ENCODE measurements around the gene PRELID1.
"Not testable (repeated sequence)": the region's sequence is repeated elsewhere in the genome, so short reads cannot be mapped to it uniquely, and the experiment has no call there.

Gene PRELID1

GRCh38 chr5:177334781-177335700 is 31.4 kb downstream of the PRELID1 start:
- no peak for DNase-seq (ENCODE audit: low spot score)
- FAIRE-seq, result no peak

- FAIRE-seq, result no peak
- DNase-seq (ENCODE audit: low spot score), result no peak
Measured at GRCh38 chr5:177335701-177336065, 32.1 kb downstream of the PRELID1 start.

- DNase-seq (ENCODE audit: low spot score) (peak; percentile 33), FAIRE-seq (no peak)
Measured at GRCh38 chr5:177336112-177336511, 32.5 kb downstream of the PRELID1 start.

- FAIRE-seq (no peak), DNase-seq (ENCODE audit: low spot score) (no peak)
Measured at GRCh38 chr5:177336603-177337494, 33.2 kb downstream of the PRELID1 start.

- FAIRE-seq (no peak), DNase-seq (ENCODE audit: low spot score) (no peak)
Measured at GRCh38 chr5:177338251-177339106, 34.9 kb downstream of the PRELID1 start.

- no peak for FAIRE-seq
- DNase-seq (ENCODE audit: low spot score), result no peak
Measured at GRCh38 chr5:177339107-177339638, 35.6 kb downstream of the PRELID1 start.

GRCh38 chr5:177343000-177343399 is 39.4 kb downstream of the PRELID1 start:
- not testable (repeated sequence) for FAIRE-seq

GRCh38 chr5:177343777-177344176 is 40.2 kb downstream of the PRELID1 start:
- DNase-seq (ENCODE audit: low spot score), result no peak
- FAIRE-seq, result no peak

More at GRCh38 chr5:177343000-177343399, 39.4 kb downstream of the PRELID1 start:
- DNase-seq (ENCODE audit: low spot score), result not testable (repeated sequence)

- FAIRE-seq, result no peak
- no peak for DNase-seq (ENCODE audit: low spot score)
Measured at GRCh38 chr5:177344891-177345290, 41.3 kb downstream of the PRELID1 start.

- DNase-seq (ENCODE audit: low spot score) (no peak), FAIRE-seq (no peak)
Measured at GRCh38 chr5:177346820-177347219, 43.2 kb downstream of the PRELID1 start.

GRCh38 chr5:177347699-177348098 is 44.1 kb downstream of the PRELID1 start:
- DNase-seq (ENCODE audit: low spot score) (no peak), FAIRE-seq (no peak)

GRCh38 chr5:177349362-177349647 is 45.7 kb downstream of the PRELID1 start:
- FAIRE-seq (no peak), DNase-seq (ENCODE audit: low spot score) (no peak)

GRCh38 chr5:177349762-177350161 is 46.2 kb downstream of the PRELID1 start:
- DNase-seq (ENCODE audit: low spot score) (no peak), FAIRE-seq (no peak)

- DNase-seq (ENCODE audit: low spot score) (no peak), FAIRE-seq (no peak)
Measured at GRCh38 chr5:177350776-177351391, 47.3 kb downstream of the PRELID1 start.

- FAIRE-seq, result peak; percentile 10
Measured at GRCh38 chr5:177351392-177352329, 48.1 kb downstream of the PRELID1 start, which contains the start of gene LMAN2. Gene LMAN2, minus strand, starts transcription at chr5:177351668. Its CDS starts 21 bp downstream, at chr5:177351647.

GRCh38 chr5:177353093-177353492 is 49.5 kb downstream of the PRELID1 start:
- DNase-seq (ENCODE audit: low spot score) (no peak), FAIRE-seq (no peak)

More at GRCh38 chr5:177351392-177352329, 48.1 kb downstream of the PRELID1 start, which contains the start of gene LMAN2:
- DNase-seq (ENCODE audit: low spot score), result peak; percentile 91

- no peak for FAIRE-seq
Measured at GRCh38 chr5:177354256-177354655, 50.7 kb downstream of the PRELID1 start.

GRCh38 chr5:177354711-177355110 is 51.1 kb downstream of the PRELID1 start:
- no peak for DNase-seq (ENCODE audit: low spot score)
- no peak for FAIRE-seq

More at GRCh38 chr5:177354256-177354655, 50.7 kb downstream of the PRELID1 start:
- peak; percentile 18 for DNase-seq (ENCODE audit: low spot score)

GRCh38 chr5:177355162-177355867 is 51.7 kb downstream of the PRELID1 start:
- no peak for DNase-seq (ENCODE audit: low spot score)
- no peak for FAIRE-seq
